ENCODE results near the gene TSPAN7.

TSPAN7 gene

DNA sequence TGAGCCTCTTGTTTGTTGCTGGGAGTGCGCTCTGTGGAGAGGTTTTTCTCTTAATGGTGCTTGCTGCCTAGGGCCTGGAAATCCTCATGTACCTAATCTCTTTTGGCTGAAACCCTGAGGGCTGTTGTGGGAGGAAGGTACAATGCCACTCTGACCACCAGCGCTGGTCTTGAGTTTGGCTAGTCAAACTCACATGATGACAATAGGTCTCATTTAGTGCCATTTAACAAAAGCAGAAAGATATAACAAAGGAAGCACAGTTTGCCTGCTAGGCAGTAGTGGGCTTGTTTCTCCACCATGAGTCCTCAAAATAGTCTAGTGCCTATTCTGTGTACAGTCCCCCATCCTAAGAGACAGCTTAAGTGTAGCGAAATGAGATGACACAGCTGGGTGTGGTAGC, 111.3 kb downstream of the TSPAN7 start:
- no peak for TF ChIP-seq FOXP2 (optimal IDR thresholded peaks at IDR 0.05; ENCODE audit: borderline replicate concordance, extremely low read depth, extremely low read length, insufficient read depth)
- TF ChIP-seq SIN3A (IDR thresholded peaks at IDR 0.05; ENCODE audit: borderline replicate concordance, insufficient read depth, low read length) = no peak
- TF ChIP-seq, protein P1, sequence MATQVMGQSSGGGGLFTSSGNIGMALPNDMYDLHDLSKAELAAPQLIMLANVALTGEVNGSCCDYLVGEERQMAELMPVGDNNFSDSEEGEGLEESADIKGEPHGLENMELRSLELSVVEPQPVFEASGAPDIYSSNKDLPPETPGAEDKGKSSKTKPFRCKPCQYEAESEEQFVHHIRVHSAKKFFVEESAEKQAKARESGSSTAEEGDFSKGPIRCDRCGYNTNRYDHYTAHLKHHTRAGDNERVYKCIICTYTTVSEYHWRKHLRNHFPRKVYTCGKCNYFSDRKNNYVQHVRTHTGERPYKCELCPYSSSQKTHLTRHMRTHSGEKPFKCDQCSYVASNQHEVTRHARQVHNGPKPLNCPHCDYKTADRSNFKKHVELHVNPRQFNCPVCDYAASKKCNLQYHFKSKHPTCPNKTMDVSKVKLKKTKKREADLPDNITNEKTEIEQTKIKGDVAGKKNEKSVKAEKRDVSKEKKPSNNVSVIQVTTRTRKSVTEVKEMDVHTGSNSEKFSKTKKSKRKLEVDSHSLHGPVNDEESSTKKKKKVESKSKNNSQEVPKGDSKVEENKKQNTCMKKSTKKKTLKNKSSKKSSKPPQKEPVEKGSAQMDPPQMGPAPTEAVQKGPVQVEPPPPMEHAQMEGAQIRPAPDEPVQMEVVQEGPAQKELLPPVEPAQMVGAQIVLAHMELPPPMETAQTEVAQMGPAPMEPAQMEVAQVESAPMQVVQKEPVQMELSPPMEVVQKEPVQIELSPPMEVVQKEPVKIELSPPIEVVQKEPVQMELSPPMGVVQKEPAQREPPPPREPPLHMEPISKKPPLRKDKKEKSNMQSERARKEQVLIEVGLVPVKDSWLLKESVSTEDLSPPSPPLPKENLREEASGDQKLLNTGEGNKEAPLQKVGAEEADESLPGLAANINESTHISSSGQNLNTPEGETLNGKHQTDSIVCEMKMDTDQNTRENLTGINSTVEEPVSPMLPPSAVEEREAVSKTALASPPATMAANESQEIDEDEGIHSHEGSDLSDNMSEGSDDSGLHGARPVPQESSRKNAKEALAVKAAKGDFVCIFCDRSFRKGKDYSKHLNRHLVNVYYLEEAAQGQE (IDR thresholded peaks at IDR 0.05; ENCODE audit: insufficient read depth in 1 of 2, low read depth in 2 of 2, low read length in 2 of 2) = no peak
- no peak for TF ChIP-seq POLR2AphosphoS5 (IDR thresholded peaks at IDR 0.05; ENCODE audit: low read depth, low read length)
- TF ChIP-seq TAF1 (IDR thresholded peaks at IDR 0.05; ENCODE audit: borderline replicate concordance, insufficient read depth, low read length) = no peak

- TF ChIP-seq SIN3A (IDR thresholded peaks at IDR 0.05; ENCODE audit: borderline replicate concordance, insufficient read depth, low read length) (no peak), TAF1 (IDR thresholded peaks at IDR 0.05; ENCODE audit: borderline replicate concordance, insufficient read depth, low read length) (no peak), POLR2AphosphoS5 (IDR thresholded peaks at IDR 0.05; ENCODE audit: low read depth, low read length) (no peak), FOXP2 (optimal IDR thresholded peaks at IDR 0.05; ENCODE audit: borderline replicate concordance, extremely low read depth, extremely low read length, insufficient read depth) (no peak)
- TF ChIP-seq, protein P1 (IDR thresholded peaks at IDR 0.05; ENCODE audit: insufficient read depth in 1 of 2, low read depth in 2 of 2, low read length in 2 of 2) = no peak
These were observed 114.5 kb downstream of the TSPAN7 start for GRCh38 chrX:38675856-38676255.

DNA sequence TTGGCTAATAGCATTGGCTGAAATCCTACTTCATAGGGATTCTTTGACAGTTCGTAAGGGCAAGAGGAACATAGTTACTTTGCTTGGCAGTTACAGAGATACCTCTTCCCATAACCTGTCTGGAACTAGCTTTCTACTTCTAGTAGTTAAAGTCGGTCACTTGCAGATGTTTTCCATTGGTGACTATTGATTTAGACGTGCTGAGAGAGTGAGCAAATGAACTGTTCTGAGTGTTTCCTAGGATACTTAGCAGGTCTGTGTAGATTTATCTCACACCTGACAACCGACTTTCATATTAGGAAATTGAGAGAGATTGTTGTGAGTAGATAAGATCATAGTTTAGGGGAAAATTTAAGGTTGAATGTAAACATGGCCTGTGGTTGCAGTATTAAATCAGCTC, 116.8 kb downstream of the TSPAN7 start:
- no peak for TF ChIP-seq POLR2AphosphoS5 (IDR thresholded peaks at IDR 0.05; ENCODE audit: low read depth, low read length)
- TF ChIP-seq, protein P1 (IDR thresholded peaks at IDR 0.05; ENCODE audit: insufficient read depth in 1 of 2, low read depth in 2 of 2, low read length in 2 of 2) = no peak
- no peak for TF ChIP-seq TAF1 (IDR thresholded peaks at IDR 0.05; ENCODE audit: borderline replicate concordance, insufficient read depth, low read length)

DNA sequence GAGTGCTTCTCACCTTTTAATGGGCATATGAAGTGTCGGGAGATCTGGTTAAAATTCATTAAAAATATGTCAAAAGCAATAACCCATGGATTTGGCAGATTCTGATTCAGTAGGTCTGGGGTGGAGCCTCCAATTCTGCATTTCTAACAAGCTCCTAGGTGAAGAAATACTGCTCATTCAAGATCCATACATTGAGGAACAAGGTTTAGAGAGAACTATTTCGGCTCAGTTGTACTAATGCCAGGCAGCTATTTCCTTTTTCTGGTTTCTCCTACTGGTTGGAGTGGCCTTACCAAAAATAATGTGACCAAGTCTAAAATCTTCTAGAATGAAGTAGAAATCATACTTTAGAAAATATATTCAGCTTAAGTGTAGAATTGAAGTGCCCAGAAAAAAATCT, 117.5 kb downstream of the TSPAN7 start:
- TF ChIP-seq SIN3A (IDR thresholded peaks at IDR 0.05; ENCODE audit: borderline replicate concordance, insufficient read depth, low read length) (no peak), TAF1 (IDR thresholded peaks at IDR 0.05; ENCODE audit: borderline replicate concordance, insufficient read depth, low read length) (no peak), POLR2AphosphoS5 (IDR thresholded peaks at IDR 0.05; ENCODE audit: low read depth, low read length) (no peak), FOXP2 (optimal IDR thresholded peaks at IDR 0.05; ENCODE audit: borderline replicate concordance, extremely low read depth, extremely low read length, insufficient read depth) (no peak)
- TF ChIP-seq, protein P1 (IDR thresholded peaks at IDR 0.05; ENCODE audit: insufficient read depth in 1 of 2, low read depth in 2 of 2, low read length in 2 of 2) = no peak

DNA sequence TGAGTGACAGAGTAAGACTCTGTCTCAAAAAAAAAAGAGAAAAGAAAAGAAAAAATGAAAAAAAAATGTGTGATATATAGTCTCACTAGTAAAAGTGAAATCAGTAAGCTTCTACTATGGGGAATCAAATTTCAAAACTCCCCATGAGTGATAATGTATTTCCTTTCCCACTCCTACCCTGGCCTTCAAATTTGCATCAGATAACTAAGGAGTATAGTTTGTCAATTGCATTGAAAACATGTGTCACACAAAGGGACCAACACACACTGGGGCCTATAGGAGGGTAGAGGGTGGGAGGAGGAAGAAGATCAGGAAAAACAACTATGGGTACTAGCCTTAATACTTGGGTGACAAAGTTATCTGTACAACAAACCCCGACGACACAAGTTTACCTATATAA, 118.4 kb downstream of the TSPAN7 start:
- no peak for TF ChIP-seq TAF1 (IDR thresholded peaks at IDR 0.05; ENCODE audit: borderline replicate concordance, insufficient read depth, low read length)
- TF ChIP-seq SIN3A (IDR thresholded peaks at IDR 0.05; ENCODE audit: borderline replicate concordance, insufficient read depth, low read length) = no peak
- TF ChIP-seq POLR2AphosphoS5 (IDR thresholded peaks at IDR 0.05; ENCODE audit: low read depth, low read length) = no peak
- TF ChIP-seq, protein P1 (IDR thresholded peaks at IDR 0.05; ENCODE audit: insufficient read depth in 1 of 2, low read depth in 2 of 2, low read length in 2 of 2) = no peak
- no peak for TF ChIP-seq FOXP2 (optimal IDR thresholded peaks at IDR 0.05; ENCODE audit: borderline replicate concordance, extremely low read depth, extremely low read length, insufficient read depth)

All from PFSK-1 (cell line).